NT2/D1 (cell line): ENCODE measurements around the gene UPB1.

Experiments used
- DNase-seq: peaks from one replicate; pipeline ENCODE4 v3.0.0-alpha.2; 2011; ENCODE audit warnings: low read depth, low spot score
- H3K27me3 ChIP-seq: 2 replicates; pipeline ENCODE4 v1.6.0; 2011; ENCODE audit warnings: mild to moderate bottlenecking; ENCODE audit not compliant: insufficient read length, insufficient read depth
- H3K36me3 ChIP-seq: 2 replicates; pipeline ENCODE4 v1.6.1; 2011; ENCODE audit warnings: mild to moderate bottlenecking, low read length, mixed read lengths; ENCODE audit not compliant: insufficient read depth, insufficient read length
- H3K4me1 ChIP-seq: 2 replicates; pipeline ENCODE4 v1.5.1; 2011; ENCODE audit not compliant: insufficient read depth, insufficient read length
- H3K4me3 ChIP-seq: 2 replicates; pipeline ENCODE4 v1.5.1; 2011; ENCODE audit warnings: low read depth; ENCODE audit not compliant: insufficient read length
- H3K9ac ChIP-seq: 2 replicates; pipeline ENCODE4 v1.6.0; 2011; ENCODE audit warnings: low read depth; ENCODE audit not compliant: insufficient read length
- H3K9me3 ChIP-seq: 2 replicates; pipeline ENCODE4 v1.5.1; 2011; ENCODE audit warnings: mild to moderate bottlenecking, low read length; ENCODE audit not compliant: insufficient read depth
- SUZ12 ChIP-seq: IDR thresholded peaks from 2 replicates; pipeline ENCODE4 v1.6.1; 2011; ENCODE audit not compliant: insufficient read length, insufficient read depth; ENCODE audit errors: extremely low read depth
- YY1 ChIP-seq: IDR thresholded peaks from 2 replicates; pipeline ENCODE4 v1.6.1; 2011; ENCODE audit not compliant: insufficient read length, insufficient read depth
- ZNF274 ChIP-seq: IDR thresholded peaks from 2 replicates; pipeline ENCODE4 v1.6.1; 2011; ENCODE audit warnings: mild to moderate bottlenecking, low read depth, low read length

Gene UPB1

DNA sequence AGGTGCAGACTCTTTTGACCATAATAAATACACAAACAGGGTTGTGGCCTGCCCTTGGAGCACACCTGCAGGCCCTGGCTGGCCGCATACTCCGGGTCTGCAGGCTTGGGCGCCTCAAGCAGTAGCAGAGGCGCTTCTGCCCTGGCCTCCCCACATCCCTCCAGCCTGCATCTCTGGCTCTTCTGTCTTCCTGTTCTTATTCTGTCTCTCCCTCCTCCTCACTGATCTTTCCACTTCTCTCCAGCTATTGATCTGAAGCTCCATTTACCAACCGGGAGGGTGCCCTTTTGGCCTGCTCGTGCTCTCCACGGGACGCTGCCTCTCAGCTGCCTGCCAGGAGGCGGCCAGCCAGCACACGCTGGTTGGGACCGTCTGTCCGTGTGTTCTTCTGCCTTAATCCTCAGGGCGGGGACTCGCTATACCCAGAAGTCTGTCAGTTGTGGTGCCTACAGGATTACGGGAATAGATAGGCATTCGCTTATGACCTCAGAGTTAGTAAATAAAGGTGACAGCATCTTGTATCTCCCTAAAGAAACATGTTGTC lies 5.2 kb downstream of the UPB1 start:
- Histone ChIP-seq H3K9me3 (no peaks in the 10 kb centered on the region), H3K4me3 (no peak overlapping the region), H3K27me3 (peaks cover 30% of the 10 kb centered on the region), H3K36me3 (no peaks in the 10 kb centered on the region), H3K4me1 (no peaks in the 10 kb centered on the region), H3K9ac (no peak overlapping the region)
- DNase-seq = no peak
- TF ChIP-seq ZNF274 = no peak

DNA sequence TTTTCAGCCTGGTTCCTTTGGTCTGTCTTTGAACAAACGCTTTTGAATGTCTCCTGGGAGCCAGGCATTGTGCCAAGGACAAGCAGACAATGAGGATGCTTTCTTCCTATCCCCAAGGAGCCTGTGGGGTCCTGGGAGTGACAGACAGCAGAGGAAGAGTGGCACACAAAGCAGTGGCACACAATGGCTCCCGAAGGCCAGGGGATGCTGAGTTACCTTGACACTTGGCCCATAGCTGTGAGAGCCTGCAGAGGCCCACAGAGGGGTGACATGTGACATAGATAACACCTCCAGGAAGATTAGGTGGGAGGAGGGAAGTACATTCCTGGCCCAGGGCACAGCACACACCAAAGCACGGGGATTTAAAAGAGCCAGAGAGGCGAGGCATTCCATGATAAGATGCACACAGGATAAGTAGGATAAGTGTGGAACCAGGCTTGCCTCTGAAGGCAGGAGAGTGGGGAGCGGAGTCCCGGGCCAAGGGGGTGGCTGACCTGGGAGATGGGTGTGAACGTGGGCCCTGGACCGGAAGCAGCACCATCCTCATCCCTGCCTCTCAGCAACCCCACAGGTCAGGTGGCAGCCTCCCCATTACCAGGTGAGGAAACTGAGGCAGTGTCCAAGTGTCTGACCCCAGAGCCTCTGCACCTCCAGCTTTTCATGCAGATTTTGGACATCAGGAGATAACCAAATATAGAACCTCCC lies 6.3 kb downstream of the UPB1 start:
- Histone ChIP-seq H3K9ac (no peak overlapping the region), H3K9me3 (no peaks in the 10 kb centered on the region), H3K27me3 (peaks cover 19% of the 10 kb centered on the region), H3K4me3 (no peak overlapping the region), H3K36me3 (no peaks in the 10 kb centered on the region), H3K4me1 (peaks cover 3% of the 10 kb centered on the region)
- no peak for DNase-seq
- TF ChIP-seq ZNF274 (no peak), YY1 (no peak), SUZ12 (no peak)

DNA sequence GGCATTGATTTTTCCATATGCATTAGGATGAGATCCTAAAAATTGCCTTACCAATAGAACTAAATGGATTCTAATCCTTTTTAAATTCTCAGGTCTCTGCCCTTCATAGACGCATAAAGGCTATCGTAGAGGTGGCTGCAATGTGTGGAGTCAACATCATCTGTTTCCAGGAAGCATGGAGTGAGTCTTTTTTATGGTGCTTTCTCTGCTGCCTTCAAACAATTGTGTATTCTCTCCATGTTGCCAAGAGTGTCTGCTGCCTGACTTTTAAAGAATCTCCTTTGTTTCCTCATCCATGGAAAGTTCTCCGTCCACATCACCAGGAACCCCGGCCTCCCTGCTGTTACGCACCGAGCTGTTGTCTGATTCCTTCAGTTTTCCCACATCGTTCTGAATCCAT lies 6.9 kb downstream of the UPB1 start:
- Histone ChIP-seq H3K27me3 (peaks cover 13% of the 10 kb centered on the region), H3K9ac (no peak overlapping the region), H3K4me3 (no peak overlapping the region), H3K4me1 (peaks cover 4% of the 10 kb centered on the region), H3K36me3 (no peaks in the 10 kb centered on the region), H3K9me3 (no peaks in the 10 kb centered on the region)
- DNase-seq = no peak
- TF ChIP-seq SUZ12 (no peak), ZNF274 (no peak)

DNA sequence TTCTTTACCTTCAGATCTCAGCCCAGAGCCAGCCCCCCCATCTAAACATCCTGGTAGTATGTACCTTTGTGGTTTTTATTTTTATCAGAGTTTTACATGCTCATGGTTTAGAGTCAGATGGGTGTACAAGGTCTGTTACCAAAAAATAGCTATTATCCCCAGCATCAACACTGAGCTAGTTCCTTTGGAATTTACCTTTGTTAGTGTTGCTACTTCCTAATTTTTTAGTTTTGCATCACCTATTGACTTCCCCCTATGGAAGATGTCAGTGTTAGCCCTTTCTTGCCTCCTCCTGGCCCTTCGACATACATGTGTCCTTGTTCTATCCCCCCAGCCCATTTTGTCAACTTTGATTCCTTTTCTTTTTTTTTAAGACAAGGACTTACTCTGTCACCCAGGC lies 7.4 kb downstream of the UPB1 start:
- DNase-seq = no peak
- Histone ChIP-seq H3K4me1 (peaks cover 4% of the 10 kb centered on the region), H3K36me3 (no peaks in the 10 kb centered on the region), H3K9me3 (no peaks in the 10 kb centered on the region), H3K27me3 (peaks cover 8% of the 10 kb centered on the region), H3K4me3 (no peak overlapping the region), H3K9ac (no peak overlapping the region)
- no peak for TF ChIP-seq YY1
- TF ChIP-seq SUZ12 = no peak
- no peak for TF ChIP-seq ZNF274

DNA sequence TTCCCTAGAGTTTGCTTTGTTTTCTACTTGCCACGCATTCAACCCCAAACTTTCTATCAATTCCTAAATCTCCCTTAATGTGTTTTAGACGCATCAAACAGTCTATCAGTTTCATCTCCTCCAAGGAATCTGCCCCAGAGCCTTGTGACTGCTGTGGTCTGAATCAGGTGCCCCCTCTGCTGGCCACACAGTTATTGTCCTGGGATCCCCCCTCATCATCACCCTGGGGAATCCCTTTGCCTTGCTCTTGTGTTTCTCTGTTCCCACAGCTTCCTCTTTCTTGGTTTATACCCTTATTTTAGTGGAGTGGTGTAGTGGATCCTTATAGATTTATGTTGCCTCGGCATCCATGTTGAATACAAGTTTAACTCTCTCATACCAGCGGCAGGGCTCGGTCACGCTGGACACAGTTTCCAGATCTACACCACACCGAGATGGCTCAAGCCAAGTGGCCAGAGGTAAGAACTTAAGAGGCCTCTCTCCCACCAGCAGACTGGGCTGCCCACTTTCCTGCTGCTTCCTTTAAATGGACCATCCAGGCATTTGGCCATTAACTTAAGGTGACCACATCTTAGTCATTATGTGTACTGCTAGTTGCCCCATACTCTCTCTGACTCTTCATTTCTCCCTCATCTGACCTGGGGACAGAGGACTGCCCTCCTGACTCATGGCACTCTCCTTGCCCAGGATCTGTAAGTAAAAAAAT lies 8.2 kb downstream of the UPB1 start:
- DNase-seq = peak; percentile 20
- H3K4me3 ChIP-seq = no peak overlapping the region
- peaks cover 4% of the 10 kb centered on the region for H3K4me1 ChIP-seq
- H3K9ac ChIP-seq = no peak overlapping the region
- no peaks in the 10 kb centered on the region for H3K36me3 ChIP-seq
- H3K27me3 ChIP-seq = peaks cover 1% of the 10 kb centered on the region
- no peaks in the 10 kb centered on the region for H3K9me3 ChIP-seq
- TF ChIP-seq ZNF274 (no peak), SUZ12 (no peak), YY1 (no peak)

DNA sequence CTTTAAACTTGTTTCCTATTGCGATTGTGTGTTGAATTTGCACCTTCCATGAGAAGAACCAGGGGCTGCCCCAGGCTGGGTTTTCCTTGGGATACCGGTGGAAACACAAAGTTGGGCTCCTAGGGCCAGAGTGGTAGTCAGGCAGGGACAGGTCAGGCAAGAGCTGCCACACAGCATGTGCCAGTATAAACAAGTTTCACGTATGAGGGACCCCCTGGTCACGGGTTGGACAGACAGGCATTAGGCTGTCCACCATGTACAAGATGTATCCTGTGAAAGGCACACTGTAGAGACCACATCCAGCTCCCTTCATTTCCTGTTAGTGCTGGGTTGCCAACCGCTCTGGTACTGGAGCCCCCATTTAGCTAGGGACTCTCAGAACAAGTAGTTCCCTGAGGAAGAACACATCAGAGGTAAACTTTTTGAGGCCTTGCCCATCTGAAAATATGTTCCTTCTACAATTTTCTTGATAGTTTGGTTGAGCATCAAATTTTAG lies 8.8 kb downstream of the UPB1 start:
- Histone ChIP-seq H3K27me3 (no peaks in the 10 kb centered on the region), H3K4me3 (no peak overlapping the region), H3K9ac (no peak overlapping the region), H3K9me3 (no peaks in the 10 kb centered on the region), H3K36me3 (no peaks in the 10 kb centered on the region), H3K4me1 (peaks cover 4% of the 10 kb centered on the region)
- no peak for TF ChIP-seq SUZ12
- no peak for TF ChIP-seq YY1
- no peak for TF ChIP-seq ZNF274
- no peak for DNase-seq

DNA sequence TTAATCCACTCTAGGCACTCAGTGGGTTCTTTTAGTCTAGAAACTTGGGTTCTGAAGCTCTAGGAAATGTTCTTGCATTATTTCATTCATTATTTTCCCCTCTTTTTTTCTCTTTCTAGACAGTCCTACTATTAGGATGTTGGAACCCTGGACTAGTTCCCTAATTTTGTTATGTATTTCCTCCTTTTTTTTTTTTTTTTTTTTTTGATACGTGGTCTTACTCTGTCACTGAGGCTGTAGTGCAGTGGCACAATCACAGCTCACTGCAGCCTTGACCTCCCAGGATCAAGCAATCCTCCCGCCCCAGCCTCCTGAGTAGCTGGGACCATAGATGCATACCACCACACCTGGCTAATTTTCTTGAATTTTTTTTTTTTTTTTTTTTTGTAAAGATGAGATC lies 9.4 kb downstream of the UPB1 start:
- Histone ChIP-seq H3K27me3 (no peaks in the 10 kb centered on the region), H3K4me3 (no peak overlapping the region), H3K9ac (no peak overlapping the region), H3K4me1 (peaks cover 4% of the 10 kb centered on the region), H3K9me3 (no peaks in the 10 kb centered on the region), H3K36me3 (no peaks in the 10 kb centered on the region)
- TF ChIP-seq SUZ12 (no peak), ZNF274 (no peak)
- DNase-seq = no peak
